ENCODE results near the gene LPIN3.

- TF ChIP-seq CTCF (IDR thresholded peaks at IDR 0.05) (no peak), POLR2A (IDR thresholded peaks at IDR 0.05) (no peak)
Observed at GRCh38 chr20:41331731-41332130, 8.9 kb upstream of the LPIN3 start.
